Stimulated activated CD8-positive, alpha-beta memory T cell treated with anti-CD3 and anti-CD28 coated beads, Interleukin-12 subunit alpha, Interleukin-12 subunit beta, amount 100 ng/mL, for 24 hours (primary cell): ENCODE results near the gene KNDC1.

Experiments used
- DNase-seq: peaks from one replicate; pipeline ENCODE4 v3.0.0-alpha.2; 2020; ENCODE audit errors: extremely low read depth

The KNDC1 gene

GRCh38 chr10:133275684-133276092 is 115.7 kb downstream of the KNDC1 start:
- no peak for DNase-seq
